Vagina (tissue), 2 donors: ENCODE results near the gene NAP1L4. TPM values are rescaled to one million over a fixed set of nuclear protein-coding genes. Genes with fewer than 3 reads are reported as not detected.

ENCODE experiments used
- DNase-seq, 2 donors: peaks; one replicate each; pipeline ENCODE4 v3.0.0-alpha.2; 2017; ENCODE audit errors: extremely low spot score in 2 of 2
- H3K27ac ChIP-seq: fragments of 200-600 bp; sonication (generic); one replicate; pipeline ENCODE4 v1.5.1; 2019
- H3K27me3 ChIP-seq: fragments of 200-600 bp; sonication (generic); one replicate; pipeline ENCODE4 v1.5.1; 2019
- H3K36me3 ChIP-seq, 2 donors: fragments of 200-600 bp; sonication (generic); one replicate each; pipeline ENCODE4 v1.5.1; 2017 to 2019
- H3K4me1 ChIP-seq: fragments of 200-600 bp; sonication (generic); one replicate; pipeline ENCODE4 v1.5.1; 2019
- H3K4me3 ChIP-seq, 2 donors: fragments of 200-600 bp; sonication (generic); 1 replicate in 1 of 2; 2 replicates in 1 of 2; pipeline ENCODE4 v1.5.1; 2016 to 2019
- H3K9me3 ChIP-seq: fragments of 200-600 bp; sonication (generic); one replicate; pipeline ENCODE4 v1.5.1; 2019
- POLR2A ChIP-seq, 2 donors: fragments of 450-650 bp; IDR thresholded peaks; one replicate each; pipeline ENCODE4 v1.6.1; 2017; ENCODE audit warnings: antibody characterized with exemption in 2 of 2, mild to moderate bottlenecking in 2 of 2, moderate library complexity in 2 of 2
- POLR2AphosphoS5 ChIP-seq, 2 donors: sonication (generic); formaldehyde crosslinking; IDR thresholded peaks; one replicate each; pipeline ENCODE4 v1.9.0; 2017; ENCODE audit warnings: antibody characterized with exemption in 2 of 2, mild to moderate bottlenecking in 2 of 2, low read depth in 1 of 2; ENCODE audit not compliant: insufficient read depth in 1 of 2
- intact Hi-C: fragments of 100-400 bp; cut with DNase I; formaldehyde crosslinking; loops from one replicate; pipeline ENCODE4 v1.15.1; 2023
- total RNA-seq: library from RNA; depleted of rRNA; stranded (reverse); fragments of >200 nt; gene quantifications from one replicate; pipeline ENCODE4 v1.2.3, GENCODE V29; 2016
- TF ChIP-seq, protein P1 (sequence below), 3 experiments: fragments of 450-650 bp in 2 of 3; fragments of 200-600 bp in 1 of 3; sonication (generic) in 1 of 3; IDR thresholded peaks; one replicate each; pipeline ENCODE4 v1.5.1; 2017 to 2019; ENCODE audit warnings: antibody characterized with exemption in 3 of 3, mild to moderate bottlenecking in 2 of 3, moderate library complexity in 2 of 3

The NAP1L4 gene
- total RNA-seq, 1 donor from 2014 or later, result 108 TPM

DNA sequence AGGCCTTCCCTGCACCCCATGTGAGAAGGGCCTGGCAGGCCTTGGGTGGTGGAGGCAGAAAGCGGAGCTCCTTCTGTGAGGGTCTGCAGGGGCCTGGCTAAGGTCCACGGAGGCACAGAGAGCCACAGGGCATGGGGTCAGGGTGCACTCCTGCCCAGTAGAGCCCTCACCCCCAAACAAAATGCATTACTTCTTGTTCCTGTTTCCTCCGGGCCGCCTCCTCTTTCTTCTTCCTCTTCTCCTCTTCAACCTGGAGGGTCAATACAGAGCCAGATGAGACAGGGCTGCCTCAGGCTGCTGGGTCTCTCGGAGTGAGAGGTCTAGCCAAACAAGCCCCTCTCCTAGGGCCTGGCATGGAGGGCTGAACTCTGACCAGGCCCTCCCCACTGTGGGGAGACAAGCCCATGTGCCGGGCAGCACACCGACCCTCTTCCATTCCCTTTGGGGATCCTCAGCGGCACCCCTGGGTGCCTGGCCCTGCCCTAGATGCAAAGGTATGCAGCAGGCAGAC is 10.3 kb upstream of the NAP1L4 start:
- no peak overlapping the region for H3K27ac ChIP-seq
- no peaks in the 10 kb centered on the region for H3K9me3 ChIP-seq
- DNase-seq, result no peak
- H3K36me3 ChIP-seq, result peaks cover 0 to 49% of the 10 kb centered on the region in 2 donors
- no peaks in the 10 kb centered on the region for H3K27me3 ChIP-seq
- intact Hi-C loops, result no loop called here
- peaks cover 28% of the 10 kb centered on the region for H3K4me1 ChIP-seq
- no peak overlapping the region for H3K4me3 ChIP-seq
- no peak for TF ChIP-seq POLR2AphosphoS5 (IDR thresholded peaks at IDR 0.05; ENCODE audit: insufficient read depth in 1 of 2, low read depth in 1 of 2)
- TF ChIP-seq, protein P1, sequence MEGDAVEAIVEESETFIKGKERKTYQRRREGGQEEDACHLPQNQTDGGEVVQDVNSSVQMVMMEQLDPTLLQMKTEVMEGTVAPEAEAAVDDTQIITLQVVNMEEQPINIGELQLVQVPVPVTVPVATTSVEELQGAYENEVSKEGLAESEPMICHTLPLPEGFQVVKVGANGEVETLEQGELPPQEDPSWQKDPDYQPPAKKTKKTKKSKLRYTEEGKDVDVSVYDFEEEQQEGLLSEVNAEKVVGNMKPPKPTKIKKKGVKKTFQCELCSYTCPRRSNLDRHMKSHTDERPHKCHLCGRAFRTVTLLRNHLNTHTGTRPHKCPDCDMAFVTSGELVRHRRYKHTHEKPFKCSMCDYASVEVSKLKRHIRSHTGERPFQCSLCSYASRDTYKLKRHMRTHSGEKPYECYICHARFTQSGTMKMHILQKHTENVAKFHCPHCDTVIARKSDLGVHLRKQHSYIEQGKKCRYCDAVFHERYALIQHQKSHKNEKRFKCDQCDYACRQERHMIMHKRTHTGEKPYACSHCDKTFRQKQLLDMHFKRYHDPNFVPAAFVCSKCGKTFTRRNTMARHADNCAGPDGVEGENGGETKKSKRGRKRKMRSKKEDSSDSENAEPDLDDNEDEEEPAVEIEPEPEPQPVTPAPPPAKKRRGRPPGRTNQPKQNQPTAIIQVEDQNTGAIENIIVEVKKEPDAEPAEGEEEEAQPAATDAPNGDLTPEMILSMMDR (IDR thresholded peaks at IDR 0.05), result no peak

DNA sequence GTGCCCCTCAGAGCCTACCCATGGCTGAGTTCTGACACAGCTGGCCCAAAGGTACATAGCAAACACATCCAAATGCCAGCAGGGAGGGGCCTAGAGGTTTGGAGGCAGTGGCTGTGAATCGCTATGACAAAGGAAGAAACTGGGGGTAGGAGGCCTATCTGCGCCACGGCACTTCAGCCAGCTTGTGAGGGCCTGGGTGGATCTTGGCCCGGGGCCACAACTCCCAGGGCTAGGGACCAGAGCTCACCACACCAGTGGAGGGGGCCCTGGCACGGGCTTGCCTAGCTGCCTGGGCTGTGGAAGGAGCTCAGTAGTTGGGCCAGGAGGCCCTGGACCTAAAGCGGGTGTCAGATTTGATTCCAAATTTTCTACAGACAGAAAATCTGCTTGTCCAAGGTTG is 9.4 kb upstream of the NAP1L4 start:
- TF ChIP-seq POLR2A (IDR thresholded peaks at IDR 0.05), result no peak
- TF ChIP-seq, protein P1 (IDR thresholded peaks at IDR 0.05), result no peak
- Histone ChIP-seq H3K27me3 (no peaks in the 10 kb centered on the region), H3K4me3 (no peak overlapping the region), H3K9me3 (no peaks in the 10 kb centered on the region), H3K27ac (peak overlapping the region; percentile 5), H3K4me1 (peaks cover 28% of the 10 kb centered on the region), H3K36me3 (peaks cover 0 to 40% of the 10 kb centered on the region in 2 donors)
- intact Hi-C loops, result no loop called here
- DNase-seq, result no peak

DNA sequence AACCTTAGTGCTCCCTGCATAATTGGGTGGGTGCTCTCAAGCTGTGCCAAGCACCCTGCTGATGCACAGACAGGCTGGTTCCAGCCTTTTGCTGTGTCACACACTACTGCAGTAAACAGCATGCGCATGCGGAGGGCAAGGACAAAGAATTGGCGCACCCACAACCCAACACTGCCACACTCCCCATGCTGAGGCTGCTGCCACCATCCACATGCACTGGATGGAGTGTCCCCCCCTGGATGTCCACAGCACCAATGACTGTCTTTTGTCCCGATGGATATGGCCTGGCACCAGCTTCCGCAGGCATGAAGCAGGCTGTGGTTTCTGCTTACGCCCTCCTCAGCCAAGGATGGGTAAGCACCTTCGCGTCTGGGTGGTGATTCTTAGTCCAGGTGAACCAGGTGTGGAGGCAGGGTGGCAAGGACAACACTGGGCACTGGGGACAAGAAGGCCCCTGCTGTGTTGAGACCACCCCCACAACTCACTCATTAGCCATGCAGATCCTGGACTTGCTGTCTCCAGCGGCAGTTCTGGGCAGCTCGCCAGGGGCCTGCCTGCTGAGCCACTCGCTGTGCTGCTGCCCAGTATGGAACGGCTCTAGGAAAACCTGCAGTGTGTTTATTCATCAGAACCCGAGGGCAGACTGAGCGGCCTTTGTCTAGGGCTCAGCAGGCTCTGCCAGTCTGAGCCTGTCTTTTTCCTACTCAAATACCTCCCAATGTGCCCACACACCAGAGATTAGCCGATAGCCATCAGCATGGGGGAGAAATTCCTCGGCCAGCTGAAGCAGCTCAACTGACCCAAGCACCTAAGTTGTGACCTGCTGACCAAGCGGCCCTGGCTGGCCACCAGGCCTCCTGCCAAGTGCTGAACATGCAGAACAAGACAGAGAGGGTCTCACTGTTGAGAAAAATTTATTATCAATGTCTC is 8.2 kb upstream of the NAP1L4 start:
- peaks cover 28% of the 10 kb centered on the region for H3K4me1 ChIP-seq
- peak overlapping the region; percentile 5 for H3K27ac ChIP-seq
- no peak for DNase-seq
- no peaks in the 10 kb centered on the region for H3K27me3 ChIP-seq
- H3K4me3 ChIP-seq, result no peak overlapping the region
- TF ChIP-seq, protein P1 (IDR thresholded peaks at IDR 0.05), result no peak
- TF ChIP-seq POLR2AphosphoS5 (IDR thresholded peaks at IDR 0.05; ENCODE audit: insufficient read depth in 1 of 2, low read depth in 1 of 2), result peak in 1 of 2 donors; percentile 22
- H3K9me3 ChIP-seq, result no peaks in the 10 kb centered on the region
- H3K36me3 ChIP-seq, result peaks cover 0 to 34% of the 10 kb centered on the region in 2 donors
- intact Hi-C loops, result no loop called here

DNA sequence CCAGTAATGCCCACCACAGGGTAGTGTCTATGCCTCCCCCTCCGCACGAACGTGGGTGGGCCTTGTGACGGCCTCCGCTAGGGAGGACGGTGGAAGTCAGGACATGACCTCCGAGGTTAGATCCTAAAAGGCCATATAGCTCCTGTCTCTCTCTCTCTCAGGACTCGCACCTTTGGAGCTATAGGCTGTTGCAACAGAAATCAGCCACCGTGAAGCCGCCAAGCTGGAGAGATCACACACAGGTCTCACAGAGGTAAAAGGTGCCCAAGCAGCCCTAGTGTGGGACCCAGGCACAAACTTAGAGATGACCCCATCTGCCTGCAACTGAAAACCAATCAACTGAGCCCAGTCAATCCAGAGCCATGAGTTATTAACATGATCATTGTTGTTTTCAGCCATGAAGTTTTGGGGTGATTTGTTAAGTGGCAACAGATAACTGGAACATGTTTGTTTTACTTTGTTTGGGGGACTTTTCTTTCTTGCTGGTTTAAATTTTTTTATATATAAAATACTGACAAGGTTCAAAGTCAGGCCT is 7.4 kb upstream of the NAP1L4 start:
- no peak for DNase-seq
- H3K9me3 ChIP-seq, result no peaks in the 10 kb centered on the region
- peaks cover 0 to 32% of the 10 kb centered on the region in 2 donors for H3K36me3 ChIP-seq
- intact Hi-C loops, result no loop called here
- no peak overlapping the region for H3K4me3 ChIP-seq
- H3K27ac ChIP-seq, result no peak overlapping the region
- peaks cover 28% of the 10 kb centered on the region for H3K4me1 ChIP-seq
- no peak for TF ChIP-seq POLR2AphosphoS5 (IDR thresholded peaks at IDR 0.05; ENCODE audit: insufficient read depth in 1 of 2, low read depth in 1 of 2)
- TF ChIP-seq POLR2A (IDR thresholded peaks at IDR 0.05), result no peak
- TF ChIP-seq, protein P1 (IDR thresholded peaks at IDR 0.05), result no peak
- H3K27me3 ChIP-seq, result no peaks in the 10 kb centered on the region
